Astrocyte (in vitro differentiated cells and primary cell): ENCODE measurements around the gene EXD2. TPM values are rescaled to one million over a fixed set of nuclear protein-coding genes. Genes with fewer than 3 reads are reported as not detected.

ENCODE experiments used
- DNase-seq: peaks from one replicate; pipeline ENCODE4 v3.0.0-alpha.2; 2010; ENCODE audit warnings: low read depth
- FAIRE-seq: peaks from 2 replicates; lab custom pipeline; 2011; peaks lifted over from hg19 to GRCh38; lab: Jason Lieb, UNC
- H2AFZ ChIP-seq: 2 replicates; pipeline ENCODE4 v1.6.0; 2012; ENCODE audit warnings: low read depth, low read length, inconsistent platforms
- H3K27ac ChIP-seq: 2 replicates; pipeline ENCODE4 v1.5.1; 2011; ENCODE audit warnings: low read depth, low read length, inconsistent platforms
- H3K27me3 ChIP-seq: 2 replicates; pipeline ENCODE4 v1.6.0; 2011; ENCODE audit warnings: low read length, inconsistent platforms; ENCODE audit not compliant: insufficient read depth
- H3K36me3 ChIP-seq: 2 replicates; pipeline ENCODE4 v1.5.1; 2011; ENCODE audit warnings: low read length, inconsistent platforms; ENCODE audit not compliant: insufficient read depth
- H3K4me1 ChIP-seq: 2 replicates; pipeline ENCODE4 v1.5.1; 2011; ENCODE audit warnings: low read length, inconsistent platforms; ENCODE audit not compliant: insufficient read depth
- H3K4me2 ChIP-seq: 2 replicates; pipeline ENCODE4 v1.6.0; 2012; ENCODE audit warnings: low read length, inconsistent platforms
- H3K4me3 ChIP-seq: 2 replicates; pipeline ENCODE4 v1.5.1; 2011; ENCODE audit warnings: low read depth, mild to moderate bottlenecking, low read length, inconsistent platforms; ENCODE audit not compliant: insufficient read depth
- H3K79me2 ChIP-seq: 2 replicates; pipeline ENCODE4 v1.6.0; 2012; ENCODE audit warnings: mild to moderate bottlenecking, low read length, inconsistent platforms; ENCODE audit not compliant: insufficient read depth
- H3K9ac ChIP-seq: 2 replicates; pipeline ENCODE4 v1.6.0; 2012; ENCODE audit warnings: mild to moderate bottlenecking, low read length, inconsistent platforms
- H3K9me3 ChIP-seq: 2 replicates; pipeline ENCODE4 v1.5.1; 2012; ENCODE audit warnings: low read depth, mild to moderate bottlenecking, low read length, inconsistent platforms; ENCODE audit not compliant: insufficient read depth
- H4K20me1 ChIP-seq: 2 replicates; pipeline ENCODE4 v1.6.0; 2012; ENCODE audit warnings: low read length, inconsistent platforms; ENCODE audit not compliant: insufficient read depth
- H3K27ac Mint-ChIP-seq: one replicate; pipeline ENCODE4 v1.8.0; 2021; ENCODE audit warnings: mild to moderate bottlenecking, mixed read lengths; ENCODE audit not compliant: unreplicated experiment
- H3K27me3 Mint-ChIP-seq: one replicate; pipeline ENCODE4 v1.8.0; 2021; ENCODE audit warnings: low read depth, mixed read lengths; ENCODE audit not compliant: unreplicated experiment
- H3K36me3 Mint-ChIP-seq: one replicate; pipeline ENCODE4 v1.8.0; 2021; ENCODE audit warnings: low read depth, mixed read lengths; ENCODE audit not compliant: unreplicated experiment
- H3K4me1 Mint-ChIP-seq: one replicate; pipeline ENCODE4 v1.8.0; 2021; ENCODE audit warnings: low read depth, mixed read lengths; ENCODE audit not compliant: unreplicated experiment
- H3K4me3 Mint-ChIP-seq: one replicate; pipeline ENCODE4 v1.8.0; 2021; ENCODE audit warnings: mild to moderate bottlenecking, moderate library complexity, mixed read lengths; ENCODE audit not compliant: unreplicated experiment
- H3K9me3 Mint-ChIP-seq: one replicate; pipeline ENCODE4 v1.8.0; 2021; ENCODE audit warnings: mild to moderate bottlenecking, mixed read lengths; ENCODE audit not compliant: unreplicated experiment
- EZH2 ChIP-seq: IDR thresholded peaks from 2 replicates; pipeline ENCODE4 v1.6.1; 2012; ENCODE audit warnings: mild to moderate bottlenecking, low read length, inconsistent platforms; ENCODE audit not compliant: insufficient read depth
- total RNA-seq: library from RNA; stranded (reverse); gene quantifications from 2 replicates; pipeline ENCODE4 v1.2.1, GENCODE V29; 2021
- TF ChIP-seq, protein P1 (sequence below): IDR thresholded peaks from 2 replicates; pipeline ENCODE4 v1.5.1; 2011; ENCODE audit warnings: low read depth, mild to moderate bottlenecking, inconsistent platforms, low read length, moderate library complexity; ENCODE audit not compliant: insufficient read depth

Gene EXD2
- total RNA-seq, 1 donor from 2014 or later, result 30.7 TPM

DNA sequence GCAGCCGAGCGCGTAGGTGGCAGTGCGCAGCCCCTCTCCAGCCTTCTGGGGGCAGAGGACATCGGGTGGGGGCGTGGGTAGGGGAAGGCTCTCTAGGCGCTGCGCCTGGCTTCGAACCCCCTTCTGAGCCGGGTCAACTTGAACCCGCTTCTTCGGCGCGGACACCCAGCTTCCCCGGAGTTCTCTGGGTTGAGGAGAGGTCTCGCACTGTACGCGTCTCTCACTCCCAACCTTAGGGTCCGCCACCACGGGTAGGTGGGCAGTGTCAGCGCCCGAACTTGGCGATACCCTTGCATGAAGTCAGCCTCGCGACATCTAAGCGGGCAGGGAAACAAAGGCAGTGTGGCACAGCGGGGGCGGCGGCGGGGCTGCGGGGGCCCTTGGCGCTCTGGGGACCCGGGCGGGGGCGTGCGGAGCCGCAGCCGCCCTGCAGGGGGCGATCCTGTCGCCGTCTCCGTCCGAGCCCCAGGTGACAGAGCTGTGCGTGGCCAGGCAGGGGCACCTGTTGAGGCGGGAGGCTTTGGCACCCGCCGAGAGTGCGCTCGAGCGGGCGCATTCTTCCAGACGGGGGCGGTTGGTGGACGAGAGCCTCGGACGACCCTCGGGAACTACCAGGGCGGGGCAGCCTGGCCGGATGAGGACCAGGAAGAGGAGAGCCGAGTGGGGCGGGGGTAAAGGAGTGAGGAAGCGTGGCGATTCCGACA, 69.7 kb downstream of the EXD2 start:
- Mint-ChIP-seq H3K36me3 (peaks cover 4% of the 10 kb centered on the region), H3K9me3 (no peaks in the 10 kb centered on the region), H3K27ac (no peak overlapping the region), H3K4me3 (peak overlapping the region; percentile 76), H3K27me3 (peaks cover 40% of the 10 kb centered on the region), H3K4me1 (peaks cover 2% of the 10 kb centered on the region)
- Histone ChIP-seq H3K4me2 (peak overlapping the region; percentile 93), H3K9ac (peak overlapping the region; percentile 27), H3K36me3 (no peaks in the 10 kb centered on the region), H3K27ac (no peak overlapping the region), H4K20me1 (peaks cover 10% of the 10 kb centered on the region), H3K27me3 (peaks cover 18% of the 10 kb centered on the region), H3K9me3 (no peaks in the 10 kb centered on the region), H3K4me1 (peaks cover 24% of the 10 kb centered on the region), H3K4me3 (peak overlapping the region; percentile 66), H2AFZ (peak overlapping the region; percentile 75), H3K79me2 (no peaks in the 10 kb centered on the region)
- FAIRE-seq (no peak), DNase-seq (no peak)
- TF ChIP-seq EZH2, result peak; percentile 71
- TF ChIP-seq, protein P1, sequence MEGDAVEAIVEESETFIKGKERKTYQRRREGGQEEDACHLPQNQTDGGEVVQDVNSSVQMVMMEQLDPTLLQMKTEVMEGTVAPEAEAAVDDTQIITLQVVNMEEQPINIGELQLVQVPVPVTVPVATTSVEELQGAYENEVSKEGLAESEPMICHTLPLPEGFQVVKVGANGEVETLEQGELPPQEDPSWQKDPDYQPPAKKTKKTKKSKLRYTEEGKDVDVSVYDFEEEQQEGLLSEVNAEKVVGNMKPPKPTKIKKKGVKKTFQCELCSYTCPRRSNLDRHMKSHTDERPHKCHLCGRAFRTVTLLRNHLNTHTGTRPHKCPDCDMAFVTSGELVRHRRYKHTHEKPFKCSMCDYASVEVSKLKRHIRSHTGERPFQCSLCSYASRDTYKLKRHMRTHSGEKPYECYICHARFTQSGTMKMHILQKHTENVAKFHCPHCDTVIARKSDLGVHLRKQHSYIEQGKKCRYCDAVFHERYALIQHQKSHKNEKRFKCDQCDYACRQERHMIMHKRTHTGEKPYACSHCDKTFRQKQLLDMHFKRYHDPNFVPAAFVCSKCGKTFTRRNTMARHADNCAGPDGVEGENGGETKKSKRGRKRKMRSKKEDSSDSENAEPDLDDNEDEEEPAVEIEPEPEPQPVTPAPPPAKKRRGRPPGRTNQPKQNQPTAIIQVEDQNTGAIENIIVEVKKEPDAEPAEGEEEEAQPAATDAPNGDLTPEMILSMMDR, result no peak

DNA sequence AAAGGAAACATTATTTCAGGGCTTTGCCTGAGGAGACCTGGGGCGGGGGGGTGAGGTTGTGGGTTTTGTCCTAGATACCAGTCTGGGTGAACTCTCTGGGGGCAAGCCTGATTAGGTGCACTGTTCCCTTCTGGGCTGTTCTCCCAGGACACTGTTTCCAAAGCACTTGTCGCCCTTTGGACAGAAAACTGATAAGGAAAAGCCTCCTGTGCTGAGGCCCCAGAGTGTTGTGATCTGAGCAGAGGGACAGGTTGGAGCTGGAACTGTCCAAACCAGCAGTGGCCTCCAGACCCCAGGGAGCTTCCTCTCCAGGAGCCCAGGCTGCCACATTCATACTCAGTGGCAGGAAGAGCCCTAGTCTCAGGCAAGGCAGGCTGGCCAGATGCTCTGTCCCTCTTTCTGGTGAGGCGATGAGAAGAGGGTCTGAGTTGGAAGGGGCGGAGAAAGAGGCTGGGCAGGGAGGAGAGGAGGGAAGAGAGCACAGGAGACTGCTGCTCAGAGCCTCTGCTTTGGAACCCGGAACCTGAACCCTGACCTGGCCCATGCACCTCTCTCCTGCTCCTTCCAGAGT, 70.5 kb downstream of the EXD2 start:
- Mint-ChIP-seq H3K27me3 (peaks cover 36% of the 10 kb centered on the region), H3K4me3 (peak overlapping the region; percentile 76), H3K27ac (no peak overlapping the region), H3K36me3 (no peaks in the 10 kb centered on the region), H3K4me1 (peaks cover 2% of the 10 kb centered on the region), H3K9me3 (no peaks in the 10 kb centered on the region)
- Histone ChIP-seq H3K27ac (no peak overlapping the region), H3K9me3 (no peaks in the 10 kb centered on the region), H3K4me1 (peaks cover 24% of the 10 kb centered on the region), H2AFZ (no peak overlapping the region), H3K27me3 (peaks cover 18% of the 10 kb centered on the region), H3K4me3 (no peak overlapping the region), H4K20me1 (peaks cover 10% of the 10 kb centered on the region), H3K36me3 (no peaks in the 10 kb centered on the region), H3K4me2 (no peak overlapping the region), H3K9ac (no peak overlapping the region), H3K79me2 (no peaks in the 10 kb centered on the region)
- TF ChIP-seq EZH2, result no peak
- TF ChIP-seq, protein P1, result no peak
- FAIRE-seq, result no peak
- DNase-seq, result no peak

DNA sequence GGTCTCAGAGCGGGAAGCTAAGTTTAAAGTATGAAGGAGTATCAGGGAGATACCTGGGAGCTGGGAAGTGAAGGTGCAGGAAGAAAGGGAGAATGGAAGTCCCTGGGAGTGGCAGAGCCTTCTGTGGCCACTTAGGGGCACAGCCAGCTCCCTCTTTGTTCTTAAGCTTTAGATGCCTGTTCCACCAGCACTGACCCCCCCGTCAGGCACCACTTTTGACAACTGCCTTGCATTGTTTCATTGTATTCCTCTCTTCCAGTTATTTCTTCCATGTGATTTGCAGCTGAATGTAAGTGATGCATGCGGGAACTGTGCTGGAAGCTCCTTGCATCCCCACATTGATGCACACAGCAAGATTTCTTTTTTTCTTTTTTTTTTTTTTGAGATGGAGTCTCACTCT, 71.2 kb downstream of the EXD2 start:
- no peaks in the 10 kb centered on the region for H3K9me3 ChIP-seq
- peaks cover 2% of the 10 kb centered on the region for H3K4me1 Mint-ChIP-seq
- DNase-seq, result no peak
- H3K4me2 ChIP-seq, result no peak overlapping the region
- no peaks in the 10 kb centered on the region for H3K36me3 Mint-ChIP-seq
- H2AFZ ChIP-seq, result no peak overlapping the region
- H4K20me1 ChIP-seq, result peaks cover 10% of the 10 kb centered on the region
- no peaks in the 10 kb centered on the region for H3K79me2 ChIP-seq
- H3K4me3 Mint-ChIP-seq, result peak overlapping the region; percentile 62
- TF ChIP-seq EZH2, result no peak
- TF ChIP-seq, protein P1, result no peak
- H3K27ac ChIP-seq, result no peak overlapping the region
- H3K36me3 ChIP-seq, result no peaks in the 10 kb centered on the region
- FAIRE-seq, result no peak
- no peaks in the 10 kb centered on the region for H3K9me3 Mint-ChIP-seq
- peaks cover 30% of the 10 kb centered on the region for H3K27me3 Mint-ChIP-seq
- H3K9ac ChIP-seq, result no peak overlapping the region
- no peak overlapping the region for H3K4me3 ChIP-seq
- H3K4me1 ChIP-seq, result peaks cover 24% of the 10 kb centered on the region
- peaks cover 16% of the 10 kb centered on the region for H3K27me3 ChIP-seq
- peak overlapping the region; percentile 75 for H3K27ac Mint-ChIP-seq
